IPS-20b (cell line): ENCODE measurements around the gene CST8.

Experiments used
- H3K27ac ChIP-seq: one replicate; pipeline ENCODE4 v1.5.1; 2013; ENCODE audit warnings: low read length
- H3K27me3 ChIP-seq: 2 replicates; pipeline ENCODE4 v1.6.1; 2013; ENCODE audit warnings: mild to moderate bottlenecking, low read length, inconsistent platforms; ENCODE audit not compliant: insufficient read depth
- H3K36me3 ChIP-seq: 2 replicates; pipeline ENCODE4 v1.6.1; 2013; ENCODE audit warnings: low read depth, mild to moderate bottlenecking, inconsistent platforms, low read length, moderate library complexity; ENCODE audit not compliant: insufficient read depth
- H3K4me1 ChIP-seq: 2 replicates; pipeline ENCODE4 v1.6.1; 2013; ENCODE audit warnings: mild to moderate bottlenecking, control low read depth, inconsistent platforms, low read length, moderate library complexity; ENCODE audit not compliant: insufficient read depth
- H3K4me3 ChIP-seq: 2 replicates; pipeline ENCODE4 v1.5.1; 2013; ENCODE audit warnings: mild to moderate bottlenecking, low read length, inconsistent platforms
- H3K9ac ChIP-seq: 2 replicates; pipeline ENCODE4 v1.6.1; 2013; ENCODE audit warnings: low read depth, mild to moderate bottlenecking, inconsistent platforms, low read length, moderate library complexity
- H3K9me3 ChIP-seq: 2 replicates; pipeline ENCODE4 v1.6.1; 2013; ENCODE audit warnings: mild to moderate bottlenecking, low read depth, low read length, inconsistent platforms; ENCODE audit not compliant: insufficient read depth

CST8 gene

DNA sequence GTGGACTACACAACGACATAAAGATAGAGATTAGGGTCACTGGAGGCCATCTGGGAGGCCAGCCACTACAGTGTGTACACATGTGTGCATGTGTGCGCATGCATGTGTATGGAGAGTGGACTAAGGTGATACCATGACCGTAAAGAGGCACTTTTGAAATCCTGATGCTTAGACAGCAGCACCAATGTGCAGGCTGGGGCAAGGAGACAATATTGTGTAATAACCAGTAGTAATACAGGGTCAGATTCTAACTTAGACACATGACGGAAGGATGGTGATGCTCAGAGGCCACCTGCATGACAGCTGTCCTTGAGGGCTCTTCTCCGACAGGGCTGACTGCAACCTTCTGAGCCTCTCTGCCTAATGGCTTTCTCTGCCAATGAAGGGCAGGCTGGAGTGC is 51.9 kb downstream of the CST8 start:
- no peaks in the 10 kb centered on the region for H3K9me3 ChIP-seq
- H3K4me1 ChIP-seq, result peaks cover 8% of the 10 kb centered on the region
- no peak overlapping the region for H3K4me3 ChIP-seq
- no peaks in the 10 kb centered on the region for H3K27me3 ChIP-seq
- no peaks in the 10 kb centered on the region for H3K36me3 ChIP-seq
- no peak overlapping the region for H3K27ac ChIP-seq
- no peak overlapping the region for H3K9ac ChIP-seq

DNA sequence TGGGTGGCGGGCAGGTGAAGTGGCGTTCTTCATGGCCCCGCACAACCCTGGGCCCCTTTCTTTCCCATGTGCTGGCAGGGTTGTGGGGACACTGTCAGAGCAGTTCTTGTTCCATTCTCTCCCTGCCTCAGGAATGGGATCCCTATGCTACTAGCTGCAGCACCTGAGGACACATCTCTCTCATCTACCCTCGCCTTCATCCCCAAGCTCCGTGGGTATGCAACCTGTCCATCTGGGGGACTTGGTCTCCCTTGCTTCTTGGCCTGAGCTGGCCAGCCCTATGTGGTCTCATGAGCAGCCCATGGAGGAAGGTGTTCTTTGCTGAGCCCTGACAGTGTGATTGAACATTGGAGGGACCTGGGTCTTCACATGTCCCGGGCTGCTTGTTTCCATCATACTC is 53.2 kb downstream of the CST8 start:
- Histone ChIP-seq H3K4me1 (peaks cover 8% of the 10 kb centered on the region), H3K9ac (no peak overlapping the region), H3K9me3 (no peaks in the 10 kb centered on the region), H3K27me3 (no peaks in the 10 kb centered on the region), H3K36me3 (no peaks in the 10 kb centered on the region), H3K27ac (no peak overlapping the region), H3K4me3 (no peak overlapping the region)
